RPMI7951 (cell line): ENCODE data around the gene TRAF3. TPM values are rescaled to one million over a fixed set of nuclear protein-coding genes. Genes with fewer than 3 reads are reported as not detected.
A peak's percentile ranks its signal among the peaks of the same experiment; 100 is the strongest.

Experiments used
- DNase-seq: peaks from one replicate; pipeline ENCODE4 v3.0.0-alpha.2; 2012; ENCODE audit warnings: low read depth
- total RNA-seq: library from RNA; depleted of rRNA; stranded (reverse); fragments of >200 nt; shearing (Covaris generic); gene quantifications from 2 replicates; pipeline ENCODE4 v1.2.3, GENCODE V29; 2014

TRAF3 gene
- total RNA-seq, 1 experiment from 2014 or later, result 15.7 TPM

- no peak for DNase-seq
Observed at GRCh38 chr14:102778338-102779083, 1.3 kb downstream of the TRAF3 start.

GRCh38 chr14:102779084-102779462 lies 1.8 kb downstream of the TRAF3 start:
- DNase-seq, result no peak

- no peak for DNase-seq
Observed at GRCh38 chr14:102779574-102780315, 2.5 kb downstream of the TRAF3 start.

GRCh38 chr14:102781063-102781462 lies 3.8 kb downstream of the TRAF3 start:
- no peak for DNase-seq

- no peak for DNase-seq
Observed at GRCh38 chr14:102782974-102783373, 5.7 kb downstream of the TRAF3 start.

GRCh38 chr14:102784892-102785594 lies 7.8 kb downstream of the TRAF3 start:
- no peak for DNase-seq

- DNase-seq, result no peak
Observed at GRCh38 chr14:102785595-102785963, 8.3 kb downstream of the TRAF3 start.

GRCh38 chr14:102786768-102787167 lies 9.5 kb downstream of the TRAF3 start:
- no peak for DNase-seq

- no peak for DNase-seq
Observed at GRCh38 chr14:102789349-102789748, 12.1 kb downstream of the TRAF3 start.

GRCh38 chr14:102793531-102794328 lies 16.5 kb downstream of the TRAF3 start:
- no peak for DNase-seq

- peak; percentile 68 for DNase-seq
Observed at GRCh38 chr14:102795060-102795925, 18.0 kb downstream of the TRAF3 start.

- no peak for DNase-seq
Observed at GRCh38 chr14:102796661-102797190, 19.5 kb downstream of the TRAF3 start.

- no peak for DNase-seq
Observed at GRCh38 chr14:102798926-102799325, 21.7 kb downstream of the TRAF3 start.

GRCh38 chr14:102799684-102800562 lies 22.7 kb downstream of the TRAF3 start:
- DNase-seq, result peak; percentile 65

- no peak for DNase-seq
Observed at GRCh38 chr14:102802834-102803523, 25.7 kb downstream of the TRAF3 start.

GRCh38 chr14:102804858-102805257 lies 27.6 kb downstream of the TRAF3 start:
- DNase-seq, result no peak

GRCh38 chr14:102805371-102805891 lies 28.2 kb downstream of the TRAF3 start:
- peak; percentile 73 for DNase-seq

- DNase-seq, result no peak
Observed at GRCh38 chr14:102805941-102806340, 28.7 kb downstream of the TRAF3 start.

GRCh38 chr14:102806447-102806846 lies 29.2 kb downstream of the TRAF3 start:
- no peak for DNase-seq
